ENCODE measurements around the gene SMIM21.

Gene SMIM21

DNA sequence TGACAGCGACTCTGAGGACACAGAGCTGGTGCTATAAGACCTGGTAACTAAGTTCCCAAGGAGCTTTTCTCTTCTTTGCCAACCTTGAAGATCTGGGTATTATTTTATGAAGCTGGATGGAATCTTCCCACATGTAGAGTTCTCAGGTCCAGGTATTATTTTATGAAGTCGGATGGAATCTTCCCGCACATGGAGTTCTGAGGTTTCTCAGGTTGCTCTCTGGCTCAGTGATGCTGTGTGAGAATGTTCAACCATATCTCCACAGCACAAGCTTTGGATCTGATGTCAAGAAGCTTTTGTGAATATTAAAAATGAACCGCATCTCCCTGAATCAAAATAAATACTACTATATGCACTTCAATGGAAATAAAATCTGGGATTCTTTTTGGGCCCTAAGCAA, at the start of gene SMIM21:
Gene SMIM21 (minus strand): TSS at position 101 of the 400 bp plus-strand sequence. CDS start 140 bp downstream, outside the sequence.
- Histone ChIP-seq H3K79me2 (no peaks in the 10 kb centered on the region), H3K4me3 (ENCODE audit: low read depth, low read length) (no peak within 1 kb of the TSS), H3K36me3 (ENCODE audit: control insufficient read depth, insufficient read depth, low read length) (no peaks in the 10 kb centered on the region), H2AFZ (no peak within 1 kb of the TSS), H3K27ac (no peak within 1 kb of the TSS), H3K9ac (no peak within 1 kb of the TSS), H3K4me1 (no peaks in the 10 kb centered on the region), H3K27me3 (ENCODE audit: control insufficient read depth, insufficient read depth, low read length) (no peaks in the 10 kb centered on the region), H3K4me2 (ENCODE audit: low read length) (no peak within 1 kb of the TSS), H3K9me3 (ENCODE audit: control insufficient read depth, low read length) (no peaks in the 10 kb centered on the region)
- TF ChIP-seq, protein P1, sequence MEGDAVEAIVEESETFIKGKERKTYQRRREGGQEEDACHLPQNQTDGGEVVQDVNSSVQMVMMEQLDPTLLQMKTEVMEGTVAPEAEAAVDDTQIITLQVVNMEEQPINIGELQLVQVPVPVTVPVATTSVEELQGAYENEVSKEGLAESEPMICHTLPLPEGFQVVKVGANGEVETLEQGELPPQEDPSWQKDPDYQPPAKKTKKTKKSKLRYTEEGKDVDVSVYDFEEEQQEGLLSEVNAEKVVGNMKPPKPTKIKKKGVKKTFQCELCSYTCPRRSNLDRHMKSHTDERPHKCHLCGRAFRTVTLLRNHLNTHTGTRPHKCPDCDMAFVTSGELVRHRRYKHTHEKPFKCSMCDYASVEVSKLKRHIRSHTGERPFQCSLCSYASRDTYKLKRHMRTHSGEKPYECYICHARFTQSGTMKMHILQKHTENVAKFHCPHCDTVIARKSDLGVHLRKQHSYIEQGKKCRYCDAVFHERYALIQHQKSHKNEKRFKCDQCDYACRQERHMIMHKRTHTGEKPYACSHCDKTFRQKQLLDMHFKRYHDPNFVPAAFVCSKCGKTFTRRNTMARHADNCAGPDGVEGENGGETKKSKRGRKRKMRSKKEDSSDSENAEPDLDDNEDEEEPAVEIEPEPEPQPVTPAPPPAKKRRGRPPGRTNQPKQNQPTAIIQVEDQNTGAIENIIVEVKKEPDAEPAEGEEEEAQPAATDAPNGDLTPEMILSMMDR (IDR thresholded peaks at IDR 0.05): no peak

DNA sequence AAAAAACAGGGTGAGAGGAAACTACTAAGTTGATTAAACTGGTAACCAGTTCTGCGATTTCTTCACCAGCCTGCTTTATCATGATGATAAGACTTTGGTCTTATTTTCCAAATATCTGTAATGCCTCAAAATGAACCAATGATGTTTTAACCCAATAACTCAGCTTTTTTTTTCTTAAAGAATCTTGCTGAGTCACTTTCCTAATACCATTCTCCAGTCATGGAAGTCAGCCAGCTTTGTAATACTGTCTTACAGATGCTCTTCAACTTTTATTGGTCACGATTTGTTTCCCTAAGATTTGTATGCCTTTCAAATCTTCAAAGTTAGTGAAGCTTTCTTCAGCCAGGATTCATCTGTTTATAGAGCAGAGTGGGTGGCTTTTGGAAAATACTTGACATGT, 47.7 kb upstream of the SMIM21 start:
- TF ChIP-seq, protein P1 (IDR thresholded peaks at IDR 0.05): no peak
- H3K4me2 ChIP-seq (ENCODE audit: low read length): no peak overlapping the region

DNA sequence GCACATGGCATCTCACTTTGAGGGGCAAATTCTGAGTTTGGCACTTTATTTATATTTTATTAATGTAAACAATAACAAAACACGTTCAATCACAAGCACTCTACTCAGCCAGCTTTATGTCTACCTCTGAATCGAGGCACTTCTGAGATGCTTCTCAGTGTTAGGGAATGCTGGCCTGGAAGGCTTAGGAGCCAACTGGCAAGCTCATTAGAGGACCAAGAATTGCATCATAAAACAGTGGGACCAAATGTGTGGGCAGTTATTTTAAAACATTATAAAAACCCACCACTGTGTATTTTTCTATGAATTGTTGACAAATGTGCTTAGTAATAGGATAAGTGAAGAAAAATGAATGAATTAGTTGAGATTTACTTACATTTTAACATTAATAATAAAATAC, 46.8 kb upstream of the SMIM21 start:
- Histone ChIP-seq H3K4me1 (no peaks in the 10 kb centered on the region), H3K9me3 (ENCODE audit: control insufficient read depth, low read length) (no peaks in the 10 kb centered on the region), H3K4me2 (ENCODE audit: low read length) (no peak overlapping the region), H3K36me3 (ENCODE audit: control insufficient read depth, insufficient read depth, low read length) (no peaks in the 10 kb centered on the region), H2AFZ (no peak overlapping the region), H3K27me3 (ENCODE audit: control insufficient read depth, insufficient read depth, low read length) (no peaks in the 10 kb centered on the region), H3K79me2 (no peaks in the 10 kb centered on the region), H3K27ac (no peak overlapping the region), H3K4me3 (ENCODE audit: low read depth, low read length) (no peak overlapping the region), H3K9ac (no peak overlapping the region)
- TF ChIP-seq, protein P1 (IDR thresholded peaks at IDR 0.05): no peak

More for the DNA sequence above, 47.7 kb upstream of the SMIM21 start:
- no peak overlapping the region for H3K9ac ChIP-seq
- no peaks in the 10 kb centered on the region for H3K9me3 ChIP-seq (ENCODE audit: control insufficient read depth, low read length)
- no peak overlapping the region for H3K4me3 ChIP-seq (ENCODE audit: low read depth, low read length)
- H3K27ac ChIP-seq: no peak overlapping the region
- no peaks in the 10 kb centered on the region for H3K27me3 ChIP-seq (ENCODE audit: control insufficient read depth, insufficient read depth, low read length)
- H3K79me2 ChIP-seq: no peaks in the 10 kb centered on the region
- no peaks in the 10 kb centered on the region for H3K4me1 ChIP-seq
- no peak overlapping the region for H2AFZ ChIP-seq
- no peaks in the 10 kb centered on the region for H3K36me3 ChIP-seq (ENCODE audit: control insufficient read depth, insufficient read depth, low read length)

DNA sequence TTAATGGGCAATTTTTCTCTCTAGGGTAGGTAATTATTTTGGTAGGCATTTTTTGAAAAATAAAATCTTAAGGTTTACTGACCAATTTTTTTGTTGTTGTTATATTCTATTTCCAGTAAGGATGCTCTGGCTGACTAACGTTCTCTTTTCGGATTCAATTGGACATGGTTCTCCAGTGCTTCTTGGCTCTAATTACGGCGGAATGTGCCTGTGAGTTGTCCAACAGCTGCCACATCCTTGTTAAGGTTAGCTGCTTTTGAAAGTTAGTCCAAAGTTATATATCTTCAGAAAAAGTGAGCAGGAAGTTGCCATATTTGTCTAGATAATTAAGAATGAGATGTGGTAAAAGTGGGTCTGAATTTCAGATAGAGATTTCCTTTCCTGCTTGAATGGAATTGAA, 45.8 kb upstream of the SMIM21 start:
- H3K9me3 ChIP-seq (ENCODE audit: control insufficient read depth, low read length): no peaks in the 10 kb centered on the region
- TF ChIP-seq, protein P1 (IDR thresholded peaks at IDR 0.05): no peak
- no peak overlapping the region for H3K9ac ChIP-seq
- H2AFZ ChIP-seq: no peak overlapping the region
- H3K4me3 ChIP-seq (ENCODE audit: low read depth, low read length): no peak overlapping the region
- H3K27me3 ChIP-seq (ENCODE audit: control insufficient read depth, insufficient read depth, low read length): no peaks in the 10 kb centered on the region
- H3K36me3 ChIP-seq (ENCODE audit: control insufficient read depth, insufficient read depth, low read length): no peaks in the 10 kb centered on the region
- H3K27ac ChIP-seq: no peak overlapping the region
- no peaks in the 10 kb centered on the region for H3K4me1 ChIP-seq
- no peaks in the 10 kb centered on the region for H3K79me2 ChIP-seq
- H3K4me2 ChIP-seq (ENCODE audit: low read length): no peak overlapping the region

DNA sequence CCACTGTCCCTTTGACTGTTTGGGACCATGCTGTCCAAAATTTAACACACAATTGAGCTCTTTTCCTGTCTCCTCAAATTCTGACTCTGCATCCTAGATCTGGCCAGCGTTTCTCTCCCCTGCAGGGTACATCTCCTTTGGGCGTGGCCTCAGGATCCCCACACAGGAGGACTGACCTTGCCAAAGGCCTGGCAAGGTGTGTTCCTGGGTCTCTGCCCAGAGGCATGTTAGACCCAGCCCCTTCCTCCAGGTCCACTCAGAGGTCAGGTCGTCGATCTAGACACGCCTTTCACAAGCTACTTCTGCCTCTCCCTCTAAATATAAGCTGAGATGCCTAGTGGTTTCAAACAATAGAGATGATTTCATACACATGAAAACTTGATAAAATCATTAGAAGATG, 45.4 kb upstream of the SMIM21 start:
- Histone ChIP-seq H3K79me2 (no peaks in the 10 kb centered on the region), H3K9ac (no peak overlapping the region), H2AFZ (no peak overlapping the region), H3K4me3 (ENCODE audit: low read depth, low read length) (no peak overlapping the region), H3K9me3 (ENCODE audit: control insufficient read depth, low read length) (no peaks in the 10 kb centered on the region), H3K36me3 (ENCODE audit: control insufficient read depth, insufficient read depth, low read length) (no peaks in the 10 kb centered on the region), H3K27ac (no peak overlapping the region), H3K27me3 (ENCODE audit: control insufficient read depth, insufficient read depth, low read length) (no peaks in the 10 kb centered on the region), H3K4me1 (no peaks in the 10 kb centered on the region), H3K4me2 (ENCODE audit: low read length) (no peak overlapping the region)
- TF ChIP-seq, protein P1 (IDR thresholded peaks at IDR 0.05): no peak
